ENCODE results near the gene KLK11.

KLK11 gene

GRCh38 chr19:51031880-51032225 is 5.4 kb upstream of the KLK11 start:
- FAIRE-seq (no peak), DNase-seq (ENCODE audit: insufficient read length, low spot score) (no peak)
- TF ChIP-seq POU2F2 (IDR thresholded peaks at IDR 0.05; ENCODE audit: low read depth, low read length): no peak
- no peak for TF ChIP-seq SPI1 (IDR thresholded peaks at IDR 0.05; ENCODE audit: low read depth, low read length)
- no peak for TF ChIP-seq POLR2AphosphoS5 (IDR thresholded peaks at IDR 0.05; ENCODE audit: low read depth, low read length)
- TF ChIP-seq POLR2A (IDR thresholded peaks at IDR 0.05; ENCODE audit: low read depth, low read length): no peak
- no peak for TF ChIP-seq TAF1 (IDR thresholded peaks at IDR 0.05; ENCODE audit: low read depth, low read length)
- no peak for TF ChIP-seq PAX5 (IDR thresholded peaks at IDR 0.05; ENCODE audit: insufficient read depth, low read length, severe bottlenecking)

DNA sequence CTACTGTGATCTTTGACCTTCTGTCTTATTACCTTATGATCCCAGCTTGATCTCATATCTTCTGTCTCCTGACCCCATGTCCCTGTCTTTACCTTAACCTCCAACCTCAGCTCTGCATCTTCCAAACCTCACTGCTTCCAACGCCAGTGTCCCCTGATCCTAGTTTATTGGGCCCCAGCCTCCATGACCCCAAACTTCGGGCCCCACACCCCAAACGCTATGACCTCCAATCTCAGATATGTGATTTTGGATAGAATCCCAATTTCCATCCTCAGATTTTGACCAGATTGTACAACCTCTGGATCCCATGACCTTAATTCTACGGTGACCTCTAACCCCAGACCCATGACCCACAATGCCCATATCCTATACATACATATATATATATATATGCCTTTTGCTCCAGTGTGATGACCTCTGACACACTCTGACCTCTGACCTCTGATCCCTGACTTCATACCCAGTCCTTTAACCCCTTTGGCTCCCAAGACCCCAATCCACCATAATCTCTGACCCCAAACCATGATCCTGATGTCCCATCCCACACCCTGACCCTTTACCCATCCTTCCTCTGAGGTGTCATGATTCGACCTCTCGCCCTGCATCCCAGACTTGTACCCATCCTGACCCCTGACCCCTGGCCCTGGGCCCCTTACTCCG is 4.9 kb upstream of the KLK11 start:
- TF ChIP-seq SPI1 (IDR thresholded peaks at IDR 0.05; ENCODE audit: low read depth, low read length) (no peak), POLR2A (IDR thresholded peaks at IDR 0.05; ENCODE audit: low read depth, low read length) (no peak), TAF1 (IDR thresholded peaks at IDR 0.05; ENCODE audit: low read depth, low read length) (no peak), POU2F2 (IDR thresholded peaks at IDR 0.05; ENCODE audit: low read depth, low read length) (no peak), POLR2AphosphoS5 (IDR thresholded peaks at IDR 0.05; ENCODE audit: low read depth, low read length) (no peak), PAX5 (IDR thresholded peaks at IDR 0.05; ENCODE audit: insufficient read depth, low read length, severe bottlenecking) (no peak)
- no peak for FAIRE-seq
- DNase-seq (ENCODE audit: insufficient read length, low spot score): no peak

DNA sequence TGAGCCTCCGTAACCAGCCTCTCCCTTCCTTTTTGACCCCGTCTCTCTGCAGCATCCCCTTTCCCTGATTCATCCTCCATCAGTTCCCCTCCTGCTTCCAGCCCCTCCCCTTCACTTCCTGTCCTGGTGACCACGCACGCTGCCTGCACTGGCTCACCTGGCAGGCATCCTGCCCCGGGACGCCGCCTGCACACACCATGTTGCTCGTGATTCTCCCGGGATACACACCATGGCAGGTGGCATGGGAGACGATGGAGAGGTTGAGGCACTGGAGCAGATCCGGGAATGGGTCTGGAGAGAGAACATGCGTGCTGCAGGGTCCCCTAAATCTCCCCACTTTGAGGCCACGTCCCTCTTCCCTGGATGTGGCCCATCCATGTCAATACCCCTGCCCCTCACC is 4.2 kb upstream of the KLK11 start:
- FAIRE-seq (no peak), DNase-seq (ENCODE audit: insufficient read length, low spot score) (no peak)
- TF ChIP-seq POU2F2 (IDR thresholded peaks at IDR 0.05; ENCODE audit: low read depth, low read length) (no peak), POLR2A (IDR thresholded peaks at IDR 0.05; ENCODE audit: low read depth, low read length) (no peak), PAX5 (IDR thresholded peaks at IDR 0.05; ENCODE audit: insufficient read depth, low read length, severe bottlenecking) (no peak)

GRCh38 chr19:51029718-51030117 is 3.3 kb upstream of the KLK11 start:
- TF ChIP-seq SPI1 (IDR thresholded peaks at IDR 0.05; ENCODE audit: low read depth, low read length) (no peak), PAX5 (IDR thresholded peaks at IDR 0.05; ENCODE audit: insufficient read depth, low read length, severe bottlenecking) (no peak), POLR2AphosphoS5 (IDR thresholded peaks at IDR 0.05; ENCODE audit: low read depth, low read length) (no peak)
- FAIRE-seq (no peak), DNase-seq (ENCODE audit: insufficient read length, low spot score) (no peak)

GRCh38 chr19:51027873-51028272 is 1.5 kb upstream of the KLK11 start:
- no peak for FAIRE-seq
- DNase-seq (ENCODE audit: insufficient read length, low spot score): no peak
- TF ChIP-seq PAX5 (IDR thresholded peaks at IDR 0.05; ENCODE audit: insufficient read depth, low read length, severe bottlenecking) (no peak), POLR2A (IDR thresholded peaks at IDR 0.05; ENCODE audit: low read depth, low read length) (no peak), POLR2AphosphoS5 (IDR thresholded peaks at IDR 0.05; ENCODE audit: low read depth, low read length) (no peak), SPI1 (IDR thresholded peaks at IDR 0.05; ENCODE audit: low read depth, low read length) (no peak), TAF1 (IDR thresholded peaks at IDR 0.05; ENCODE audit: low read depth, low read length) (no peak), POU2F2 (IDR thresholded peaks at IDR 0.05; ENCODE audit: low read depth, low read length) (no peak)

DNA sequence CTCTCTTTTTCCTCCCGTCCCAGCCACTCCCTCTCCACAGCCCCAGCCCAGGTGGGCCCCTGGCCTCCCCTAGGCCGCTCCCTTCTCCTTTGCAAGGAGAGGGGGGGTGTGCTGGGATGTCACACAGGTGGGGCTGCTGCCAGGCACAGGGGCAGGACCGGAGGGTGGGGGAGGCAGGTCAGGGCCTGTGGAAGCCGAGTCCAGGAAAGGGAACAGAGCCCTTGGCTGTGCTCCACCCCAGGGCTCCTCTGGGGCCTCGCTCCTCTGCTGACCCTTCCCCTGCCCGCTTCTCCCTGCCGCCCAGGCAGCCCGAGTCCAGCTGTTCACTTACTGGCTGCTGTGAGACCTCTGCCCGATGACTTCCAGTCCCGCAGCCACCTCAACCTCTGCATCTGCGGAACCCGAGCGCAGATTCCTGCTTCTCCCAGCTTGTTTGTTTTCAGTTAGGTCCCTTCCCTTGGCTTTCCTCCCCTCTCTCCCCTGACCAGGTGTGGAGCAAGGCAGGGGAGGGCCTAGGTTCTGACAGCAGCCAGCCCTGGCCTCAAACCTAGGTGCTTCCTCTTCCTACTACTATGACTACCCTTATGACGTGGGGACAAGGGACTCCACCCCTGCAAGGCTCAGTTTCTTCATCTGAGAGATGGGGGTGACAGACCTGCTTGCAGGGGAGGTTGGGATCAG is 850 bp upstream of the KLK11 start:
- DNase-seq (ENCODE audit: insufficient read length, low spot score) (no peak), FAIRE-seq (no peak)
- TF ChIP-seq PAX5 (IDR thresholded peaks at IDR 0.05; ENCODE audit: insufficient read depth, low read length, severe bottlenecking) (no peak), POLR2A (IDR thresholded peaks at IDR 0.05; ENCODE audit: low read depth, low read length) (no peak), POLR2AphosphoS5 (IDR thresholded peaks at IDR 0.05; ENCODE audit: low read depth, low read length) (no peak), SPI1 (IDR thresholded peaks at IDR 0.05; ENCODE audit: low read depth, low read length) (no peak), POU2F2 (IDR thresholded peaks at IDR 0.05; ENCODE audit: low read depth, low read length) (no peak)

GRCh38 chr19:51025809-51026553 is 435 bp downstream of the KLK11 start:
- FAIRE-seq (no peak), DNase-seq (ENCODE audit: insufficient read length, low spot score) (no peak)
- TF ChIP-seq TAF1 (IDR thresholded peaks at IDR 0.05; ENCODE audit: low read depth, low read length): no peak
- TF ChIP-seq PAX5 (IDR thresholded peaks at IDR 0.05; ENCODE audit: insufficient read depth, low read length, severe bottlenecking): no peak
- no peak for TF ChIP-seq POLR2A (IDR thresholded peaks at IDR 0.05; ENCODE audit: low read depth, low read length)
- TF ChIP-seq POU2F2 (IDR thresholded peaks at IDR 0.05; ENCODE audit: low read depth, low read length): no peak
- no peak for TF ChIP-seq POLR2AphosphoS5 (IDR thresholded peaks at IDR 0.05; ENCODE audit: low read depth, low read length)
- no peak for TF ChIP-seq SPI1 (IDR thresholded peaks at IDR 0.05; ENCODE audit: low read depth, low read length)

- no peak for TF ChIP-seq PAX5 (IDR thresholded peaks at IDR 0.05; ENCODE audit: insufficient read depth, low read length, severe bottlenecking)
- no peak for TF ChIP-seq POLR2AphosphoS5 (IDR thresholded peaks at IDR 0.05; ENCODE audit: low read depth, low read length)
- no peak for TF ChIP-seq TAF1 (IDR thresholded peaks at IDR 0.05; ENCODE audit: low read depth, low read length)
- FAIRE-seq (no peak), DNase-seq (ENCODE audit: insufficient read length, low spot score) (no peak)
Measured at GRCh38 chr19:51025401-51025800, 1.0 kb downstream of the KLK11 start.

DNA sequence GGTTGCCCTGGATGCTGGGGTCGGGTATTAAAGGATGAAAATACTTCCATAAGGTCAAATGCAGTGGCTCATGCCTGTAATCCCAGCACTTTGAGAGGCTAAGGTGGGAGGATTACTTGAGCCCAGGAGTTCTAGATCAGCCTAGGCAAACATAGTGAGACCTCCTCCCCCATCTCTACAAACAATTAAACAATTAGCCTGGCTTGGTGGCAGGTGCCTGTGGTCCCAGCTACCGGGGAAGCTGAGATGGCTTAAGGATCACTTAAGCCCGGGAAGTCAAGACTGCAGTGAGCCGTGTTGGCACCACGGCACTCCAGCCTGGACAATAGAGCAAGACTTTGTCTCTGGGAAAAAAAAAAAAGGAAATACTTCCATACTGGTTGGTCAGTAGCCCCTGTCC is 1.5 kb downstream of the KLK11 start:
- TF ChIP-seq TAF1 (IDR thresholded peaks at IDR 0.05; ENCODE audit: low read depth, low read length): no peak
- TF ChIP-seq POU2F2 (IDR thresholded peaks at IDR 0.05; ENCODE audit: low read depth, low read length): no peak
- TF ChIP-seq POLR2A (IDR thresholded peaks at IDR 0.05; ENCODE audit: low read depth, low read length): no peak
- no peak for TF ChIP-seq PAX5 (IDR thresholded peaks at IDR 0.05; ENCODE audit: insufficient read depth, low read length, severe bottlenecking)
- no peak for TF ChIP-seq POLR2AphosphoS5 (IDR thresholded peaks at IDR 0.05; ENCODE audit: low read depth, low read length)
- no peak for TF ChIP-seq SPI1 (IDR thresholded peaks at IDR 0.05; ENCODE audit: low read depth, low read length)
- FAIRE-seq (no peak), DNase-seq (ENCODE audit: insufficient read length, low spot score) (no peak)
